Renal cortex interstitium (tissue), 11 donors: ENCODE measurements around the gene ABLIM1. TPM values are rescaled to one million over a fixed set of nuclear protein-coding genes. Genes with fewer than 3 reads are reported as not detected.

Source experiments
- DNase-seq, 11 donors: peaks; one replicate each; pipeline ENCODE4 v3.0.0-alpha.2; 2013; ENCODE audit warnings: low read depth in 9 of 11, low spot score in 4 of 11; ENCODE audit errors: extremely low read depth in 1 of 11
- polyA plus RNA-seq, 3 donors: library from polyadenylated mRNA; unstranded; fragments of 120-200 nt; gene quantifications; one replicate each; pipeline ENCODE4 v1.2.1, GENCODE V29; 2013; ENCODE audit not compliant: insufficient read length in 3 of 3

The ABLIM1 gene
- polyA plus RNA-seq, 3 donors: 86.6 to 120 (median 104) TPM

GRCh38 chr10:114515298-114515914 is 142.7 kb downstream of the ABLIM1 start:
- no peak for DNase-seq

DNA sequence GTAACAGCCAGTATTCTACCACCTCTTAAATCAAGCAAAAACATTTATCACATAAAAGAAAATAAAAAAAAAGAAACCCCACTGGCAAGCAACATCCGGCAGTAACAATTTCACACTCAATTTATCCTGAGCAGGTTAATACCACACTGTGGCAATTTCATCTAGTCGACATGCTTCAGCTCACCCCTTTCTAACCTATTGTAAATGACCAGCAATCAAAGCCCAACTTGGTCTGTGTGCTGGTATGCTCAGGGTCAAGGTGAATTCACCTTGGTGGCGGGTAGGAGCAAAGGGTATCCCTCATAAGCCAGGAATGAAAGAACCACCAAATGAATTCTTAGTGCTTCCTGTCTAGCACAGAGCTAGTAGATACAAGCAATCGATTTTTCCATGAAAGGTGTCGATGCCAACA is 144.7 kb downstream of the ABLIM1 start:
- peak in 1 of 11 donors; percentile 49 for DNase-seq

GRCh38 chr10:114511881-114512280 is 146.2 kb downstream of the ABLIM1 start:
- DNase-seq: no peak

DNA sequence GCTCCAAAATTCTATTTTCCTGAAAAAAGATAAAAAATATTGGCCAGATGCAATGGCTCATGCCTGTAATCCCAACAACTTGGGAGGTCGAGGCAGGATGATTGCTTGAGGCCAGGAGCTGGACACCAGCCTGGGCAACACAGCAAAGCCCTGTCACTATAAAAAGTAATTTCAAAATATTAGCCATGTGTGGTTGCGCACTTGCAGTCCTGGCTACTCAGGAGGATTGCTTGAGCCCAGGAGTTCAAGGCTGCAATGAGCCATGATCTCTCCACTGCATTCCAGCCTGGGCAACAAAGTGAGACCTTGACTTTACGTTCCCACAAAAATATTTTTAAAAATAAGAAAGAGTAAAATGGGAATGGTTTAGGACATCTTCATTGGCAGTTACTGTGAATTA is 149.7 kb downstream of the ABLIM1 start:
- no peak for DNase-seq

- DNase-seq: no peak
These were observed 150.6 kb downstream of the ABLIM1 start for GRCh38 chr10:114507449-114507848.

DNA sequence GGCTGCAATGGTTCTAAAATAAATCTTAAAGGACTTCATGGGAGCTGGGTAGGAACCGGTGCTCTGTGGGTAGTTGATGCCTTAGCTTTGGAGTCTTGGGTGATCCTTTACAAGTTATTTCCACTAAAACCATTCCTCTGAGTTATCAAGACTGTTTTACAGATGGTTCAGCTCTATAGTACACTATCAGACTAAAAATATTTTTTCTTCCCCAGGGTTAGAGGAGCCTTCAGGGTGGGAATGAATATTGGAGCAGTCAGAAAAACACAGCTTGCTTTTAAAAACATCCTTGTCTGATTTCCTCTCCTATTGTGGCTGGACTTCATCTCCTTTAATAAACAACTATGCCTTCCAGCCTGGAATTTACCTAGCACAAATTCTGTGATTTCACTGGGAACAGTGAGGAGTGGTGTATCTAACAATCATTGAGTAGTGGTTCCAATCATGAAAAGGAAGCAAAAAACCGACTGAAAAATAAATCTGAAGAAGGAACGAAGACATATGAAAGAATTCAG is 151.1 kb downstream of the ABLIM1 start:
- DNase-seq: no peak

GRCh38 chr10:114504769-114505579 is 153.1 kb downstream of the ABLIM1 start:
- DNase-seq: no peak

DNA sequence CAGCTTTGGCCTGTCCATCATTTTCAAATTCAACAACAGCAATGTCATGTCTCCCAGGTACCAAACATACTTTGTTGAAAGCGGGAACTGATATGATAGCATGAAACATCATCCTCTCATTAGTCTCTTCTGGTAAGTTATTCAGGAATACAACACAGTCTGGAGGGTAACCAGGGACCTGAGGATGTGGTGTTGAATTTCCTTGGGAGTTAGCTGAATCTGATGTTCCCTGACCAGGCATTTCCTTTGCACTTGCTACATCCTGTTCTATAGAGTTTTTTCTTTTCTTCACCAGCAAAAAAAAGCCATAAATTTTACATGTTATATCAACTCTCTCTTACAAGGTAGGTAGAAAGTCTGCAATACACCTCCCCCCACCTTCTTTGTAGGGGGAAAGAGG is 156.0 kb downstream of the ABLIM1 start:
- DNase-seq: no peak

GRCh38 chr10:114501650-114502049 is 156.4 kb downstream of the ABLIM1 start:
- no peak for DNase-seq

GRCh38 chr10:114500643-114501042 is 157.4 kb downstream of the ABLIM1 start:
- DNase-seq: no peak

DNA sequence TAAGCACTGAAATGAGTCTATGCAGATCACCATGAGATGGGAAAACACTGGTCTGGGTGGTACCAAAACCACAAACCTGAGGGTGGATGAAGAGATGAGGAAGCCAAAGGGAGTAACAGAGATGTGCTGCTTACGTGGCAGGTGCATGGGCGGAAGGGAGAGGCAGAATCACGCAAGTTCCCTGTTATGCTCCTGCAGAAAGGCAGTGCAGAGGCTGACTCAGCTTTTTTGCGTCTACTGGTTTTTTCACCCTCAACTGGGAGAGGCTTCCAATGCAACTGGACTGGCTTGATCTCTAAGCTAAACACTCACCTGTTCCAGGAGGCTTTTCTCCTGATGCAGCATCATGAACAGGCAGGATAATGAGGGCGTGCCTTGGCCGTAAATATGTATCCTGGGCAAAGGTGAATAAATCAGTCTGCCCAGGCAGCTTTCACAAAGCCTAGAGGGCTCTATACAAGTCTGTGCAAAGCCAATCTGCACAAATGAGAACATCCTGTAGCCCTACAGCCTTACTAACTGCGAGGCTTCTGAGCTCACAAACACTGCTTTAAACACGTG is 158.4 kb downstream of the ABLIM1 start:
- DNase-seq: no peak

DNA sequence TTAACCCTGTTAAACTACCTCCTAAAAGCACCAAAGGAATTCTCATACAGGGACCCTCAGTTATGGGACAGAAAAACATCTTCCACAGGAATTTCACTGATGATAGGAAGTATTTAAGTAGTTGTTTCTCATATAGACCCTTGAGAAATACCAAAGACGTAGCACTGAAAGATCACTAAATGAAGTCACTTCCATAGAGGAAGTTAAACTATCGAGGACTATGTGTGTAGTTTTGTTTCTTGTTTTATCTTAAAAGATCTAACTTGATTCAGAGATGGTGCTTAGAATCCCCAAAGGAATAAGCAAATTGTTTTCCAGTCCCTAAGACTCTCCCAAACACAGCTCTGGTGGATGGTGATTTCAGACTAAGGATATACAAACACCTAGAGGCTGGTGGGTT is 159.0 kb downstream of the ABLIM1 start:
- DNase-seq: no peak

GRCh38 chr10:114498413-114499111 is 159.5 kb downstream of the ABLIM1 start:
- DNase-seq: no peak

DNA sequence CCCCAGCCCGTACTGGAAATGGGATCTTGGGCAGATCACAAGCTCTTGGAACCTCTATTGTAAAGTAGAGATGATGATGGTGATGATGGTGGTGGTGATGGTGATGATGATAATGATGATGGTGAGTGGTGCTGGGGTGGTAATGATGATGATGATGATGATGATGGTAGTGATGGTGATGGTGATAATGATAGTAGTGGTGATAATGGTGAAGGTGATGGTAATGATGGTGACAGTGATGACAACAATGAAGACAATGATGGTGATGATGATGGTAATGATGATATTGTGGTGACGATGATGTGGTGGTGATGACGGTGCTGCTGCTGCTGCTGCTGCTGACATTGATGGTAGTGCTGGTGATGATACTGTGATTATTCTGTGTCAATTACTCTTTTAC is 162.8 kb downstream of the ABLIM1 start:
- no peak for DNase-seq

GRCh38 chr10:114492351-114493037 is 165.6 kb downstream of the ABLIM1 start:
- DNase-seq: no peak

DNA sequence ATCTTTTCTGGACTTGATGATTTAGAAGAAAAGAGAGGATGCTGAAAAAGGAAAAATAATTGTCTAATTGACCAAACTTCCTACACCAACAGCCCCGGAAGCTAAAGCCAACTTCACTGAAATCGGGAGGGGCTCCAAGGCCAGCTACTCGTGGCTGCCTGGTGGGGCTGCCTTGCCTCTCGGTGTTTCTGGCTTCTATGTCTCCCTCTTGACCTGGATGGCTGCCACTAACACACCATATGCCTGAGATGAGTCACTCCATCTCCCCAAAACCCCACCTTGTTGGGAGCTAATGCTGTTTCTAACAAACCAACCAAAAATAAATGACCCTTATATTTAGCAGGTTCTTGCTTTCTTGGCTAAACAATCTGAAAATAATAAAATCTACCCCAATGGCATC is 166.1 kb downstream of the ABLIM1 start:
- no peak for DNase-seq

- DNase-seq: no peak
These were observed 166.7 kb downstream of the ABLIM1 start for GRCh38 chr10:114491419-114491818.

GRCh38 chr10:114489521-114490310 is 168.4 kb downstream of the ABLIM1 start:
- DNase-seq: no peak
